Astrocyte (in vitro differentiated cells and primary cell): Measurements from ENCODE around the gene ARID3B. TPM values are rescaled to one million over a fixed set of nuclear protein-coding genes. Genes with fewer than 3 reads are reported as not detected.

Experiments used
- DNase-seq: peaks from one replicate; pipeline ENCODE4 v3.0.0-alpha.2; 2010; ENCODE audit warnings: low read depth
- FAIRE-seq: peaks from 2 replicates; lab custom pipeline; 2011; peaks lifted over from hg19 to GRCh38; lab: Jason Lieb, UNC
- H2AFZ ChIP-seq: 2 replicates; pipeline ENCODE4 v1.6.0; 2012; ENCODE audit warnings: low read depth, low read length, inconsistent platforms
- H3K27ac ChIP-seq: 2 replicates; pipeline ENCODE4 v1.5.1; 2011; ENCODE audit warnings: low read depth, low read length, inconsistent platforms
- H3K27me3 ChIP-seq: 2 replicates; pipeline ENCODE4 v1.6.0; 2011; ENCODE audit warnings: low read length, inconsistent platforms; ENCODE audit not compliant: insufficient read depth
- H3K36me3 ChIP-seq: 2 replicates; pipeline ENCODE4 v1.5.1; 2011; ENCODE audit warnings: low read length, inconsistent platforms; ENCODE audit not compliant: insufficient read depth
- H3K4me1 ChIP-seq: 2 replicates; pipeline ENCODE4 v1.5.1; 2011; ENCODE audit warnings: low read length, inconsistent platforms; ENCODE audit not compliant: insufficient read depth
- H3K4me2 ChIP-seq: 2 replicates; pipeline ENCODE4 v1.6.0; 2012; ENCODE audit warnings: low read length, inconsistent platforms
- H3K4me3 ChIP-seq: 2 replicates; pipeline ENCODE4 v1.5.1; 2011; ENCODE audit warnings: low read depth, mild to moderate bottlenecking, low read length, inconsistent platforms; ENCODE audit not compliant: insufficient read depth
- H3K79me2 ChIP-seq: 2 replicates; pipeline ENCODE4 v1.6.0; 2012; ENCODE audit warnings: mild to moderate bottlenecking, low read length, inconsistent platforms; ENCODE audit not compliant: insufficient read depth
- H3K9ac ChIP-seq: 2 replicates; pipeline ENCODE4 v1.6.0; 2012; ENCODE audit warnings: mild to moderate bottlenecking, low read length, inconsistent platforms
- H3K9me3 ChIP-seq: 2 replicates; pipeline ENCODE4 v1.5.1; 2012; ENCODE audit warnings: low read depth, mild to moderate bottlenecking, low read length, inconsistent platforms; ENCODE audit not compliant: insufficient read depth
- H4K20me1 ChIP-seq: 2 replicates; pipeline ENCODE4 v1.6.0; 2012; ENCODE audit warnings: low read length, inconsistent platforms; ENCODE audit not compliant: insufficient read depth
- H3K27ac Mint-ChIP-seq: one replicate; pipeline ENCODE4 v1.8.0; 2021; ENCODE audit warnings: mild to moderate bottlenecking, mixed read lengths; ENCODE audit not compliant: unreplicated experiment
- H3K27me3 Mint-ChIP-seq: one replicate; pipeline ENCODE4 v1.8.0; 2021; ENCODE audit warnings: low read depth, mixed read lengths; ENCODE audit not compliant: unreplicated experiment
- H3K36me3 Mint-ChIP-seq: one replicate; pipeline ENCODE4 v1.8.0; 2021; ENCODE audit warnings: low read depth, mixed read lengths; ENCODE audit not compliant: unreplicated experiment
- H3K4me1 Mint-ChIP-seq: one replicate; pipeline ENCODE4 v1.8.0; 2021; ENCODE audit warnings: low read depth, mixed read lengths; ENCODE audit not compliant: unreplicated experiment
- H3K4me3 Mint-ChIP-seq: one replicate; pipeline ENCODE4 v1.8.0; 2021; ENCODE audit warnings: mild to moderate bottlenecking, moderate library complexity, mixed read lengths; ENCODE audit not compliant: unreplicated experiment
- H3K9me3 Mint-ChIP-seq: one replicate; pipeline ENCODE4 v1.8.0; 2021; ENCODE audit warnings: mild to moderate bottlenecking, mixed read lengths; ENCODE audit not compliant: unreplicated experiment
- EZH2 ChIP-seq: IDR thresholded peaks from 2 replicates; pipeline ENCODE4 v1.6.1; 2012; ENCODE audit warnings: mild to moderate bottlenecking, low read length, inconsistent platforms; ENCODE audit not compliant: insufficient read depth
- total RNA-seq: library from RNA; stranded (reverse); gene quantifications from 2 replicates; pipeline ENCODE4 v1.2.1, GENCODE V29; 2021
- TF ChIP-seq, protein P1 (sequence below): IDR thresholded peaks from 2 replicates; pipeline ENCODE4 v1.5.1; 2011; ENCODE audit warnings: low read depth, mild to moderate bottlenecking, inconsistent platforms, low read length, moderate library complexity; ENCODE audit not compliant: insufficient read depth

ARID3B gene
- total RNA-seq, 1 donor from 2014 or later: 18.5 TPM

DNA sequence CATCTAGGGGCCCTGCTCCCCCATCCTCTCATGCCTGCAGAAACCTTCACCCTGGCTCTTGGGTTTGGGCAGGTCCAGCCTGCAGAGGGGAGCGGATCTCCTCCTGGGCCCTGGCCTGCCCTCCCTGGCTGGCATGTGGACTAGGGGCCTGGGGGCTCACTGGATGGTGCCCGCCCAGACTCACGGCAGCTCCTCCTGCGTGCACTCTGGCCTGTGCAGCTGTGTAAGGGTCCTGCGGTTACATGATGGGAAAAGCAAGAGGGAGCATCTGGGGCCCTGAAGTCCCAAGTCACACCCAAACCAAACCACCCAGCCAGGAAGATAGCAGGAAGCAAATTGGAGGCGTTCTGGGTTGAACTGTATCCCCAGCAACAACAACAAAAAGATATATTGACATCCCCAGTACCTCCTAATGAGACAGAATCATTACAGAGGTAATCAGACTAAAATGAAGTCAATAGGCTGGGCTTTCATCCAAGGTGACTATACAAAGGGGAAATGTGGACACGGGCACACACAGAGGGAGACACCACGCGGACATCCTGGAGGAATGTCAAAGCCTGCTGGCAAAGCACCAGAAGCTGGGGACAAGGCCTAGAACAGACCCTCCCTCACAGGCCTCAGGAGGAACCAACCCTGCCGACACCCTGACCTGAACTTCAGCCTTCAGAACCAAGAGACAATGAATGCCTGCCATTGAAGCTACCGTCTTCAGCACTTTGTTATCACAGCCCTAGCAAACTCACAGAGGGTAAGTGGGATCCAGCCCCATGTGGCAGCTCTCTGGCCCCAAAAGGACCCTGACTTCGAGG is 64.2 kb downstream of the ARID3B start:
- Histone ChIP-seq H3K4me3 (no peak overlapping the region), H3K4me1 (no peaks in the 10 kb centered on the region), H3K79me2 (no peaks in the 10 kb centered on the region), H3K27me3 (no peaks in the 10 kb centered on the region), H3K9ac (no peak overlapping the region), H3K9me3 (no peaks in the 10 kb centered on the region), H3K27ac (no peak overlapping the region), H3K4me2 (no peak overlapping the region), H4K20me1 (peaks cover 10% of the 10 kb centered on the region), H3K36me3 (no peaks in the 10 kb centered on the region), H2AFZ (no peak overlapping the region)
- no peaks in the 10 kb centered on the region for H3K4me1 Mint-ChIP-seq
- FAIRE-seq (no peak), DNase-seq (no peak)
- no peaks in the 10 kb centered on the region for H3K36me3 Mint-ChIP-seq
- no peak overlapping the region for H3K27ac Mint-ChIP-seq
- no peak for TF ChIP-seq EZH2
- TF ChIP-seq, protein P1, sequence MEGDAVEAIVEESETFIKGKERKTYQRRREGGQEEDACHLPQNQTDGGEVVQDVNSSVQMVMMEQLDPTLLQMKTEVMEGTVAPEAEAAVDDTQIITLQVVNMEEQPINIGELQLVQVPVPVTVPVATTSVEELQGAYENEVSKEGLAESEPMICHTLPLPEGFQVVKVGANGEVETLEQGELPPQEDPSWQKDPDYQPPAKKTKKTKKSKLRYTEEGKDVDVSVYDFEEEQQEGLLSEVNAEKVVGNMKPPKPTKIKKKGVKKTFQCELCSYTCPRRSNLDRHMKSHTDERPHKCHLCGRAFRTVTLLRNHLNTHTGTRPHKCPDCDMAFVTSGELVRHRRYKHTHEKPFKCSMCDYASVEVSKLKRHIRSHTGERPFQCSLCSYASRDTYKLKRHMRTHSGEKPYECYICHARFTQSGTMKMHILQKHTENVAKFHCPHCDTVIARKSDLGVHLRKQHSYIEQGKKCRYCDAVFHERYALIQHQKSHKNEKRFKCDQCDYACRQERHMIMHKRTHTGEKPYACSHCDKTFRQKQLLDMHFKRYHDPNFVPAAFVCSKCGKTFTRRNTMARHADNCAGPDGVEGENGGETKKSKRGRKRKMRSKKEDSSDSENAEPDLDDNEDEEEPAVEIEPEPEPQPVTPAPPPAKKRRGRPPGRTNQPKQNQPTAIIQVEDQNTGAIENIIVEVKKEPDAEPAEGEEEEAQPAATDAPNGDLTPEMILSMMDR: no peak
- H3K4me3 Mint-ChIP-seq: no peak overlapping the region
- no peaks in the 10 kb centered on the region for H3K9me3 Mint-ChIP-seq
- peaks cover 33% of the 10 kb centered on the region for H3K27me3 Mint-ChIP-seq

DNA sequence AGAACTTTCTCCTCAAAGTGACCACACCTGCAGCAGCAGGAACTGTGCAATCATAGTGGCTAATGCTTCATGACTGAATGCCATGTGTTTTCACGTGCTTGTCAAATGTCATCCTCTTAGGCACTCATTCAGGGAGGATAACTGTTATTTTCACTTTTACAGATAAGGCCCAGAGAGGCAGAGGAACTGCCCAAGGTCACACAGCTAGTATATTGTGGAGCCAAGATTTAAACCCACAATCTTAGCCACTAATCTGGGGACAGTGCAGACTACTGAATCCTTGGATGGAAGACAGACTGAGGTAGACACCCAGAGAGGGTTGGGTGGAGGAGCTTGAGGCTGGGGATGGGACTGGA is 64.8 kb downstream of the ARID3B start:
- Histone ChIP-seq H3K4me1 (no peaks in the 10 kb centered on the region), H3K4me2 (no peak overlapping the region), H3K36me3 (no peaks in the 10 kb centered on the region), H3K9ac (no peak overlapping the region), H3K79me2 (no peaks in the 10 kb centered on the region), H3K9me3 (no peaks in the 10 kb centered on the region), H2AFZ (no peak overlapping the region), H4K20me1 (peaks cover 6% of the 10 kb centered on the region), H3K27ac (no peak overlapping the region), H3K4me3 (no peak overlapping the region), H3K27me3 (no peaks in the 10 kb centered on the region)
- DNase-seq (no peak), FAIRE-seq (no peak)
- Mint-ChIP-seq H3K27me3 (peaks cover 33% of the 10 kb centered on the region), H3K9me3 (no peaks in the 10 kb centered on the region), H3K4me1 (no peaks in the 10 kb centered on the region), H3K4me3 (no peak overlapping the region), H3K36me3 (no peaks in the 10 kb centered on the region), H3K27ac (no peak overlapping the region)
- TF ChIP-seq, protein P1: no peak
- TF ChIP-seq EZH2: no peak

DNA sequence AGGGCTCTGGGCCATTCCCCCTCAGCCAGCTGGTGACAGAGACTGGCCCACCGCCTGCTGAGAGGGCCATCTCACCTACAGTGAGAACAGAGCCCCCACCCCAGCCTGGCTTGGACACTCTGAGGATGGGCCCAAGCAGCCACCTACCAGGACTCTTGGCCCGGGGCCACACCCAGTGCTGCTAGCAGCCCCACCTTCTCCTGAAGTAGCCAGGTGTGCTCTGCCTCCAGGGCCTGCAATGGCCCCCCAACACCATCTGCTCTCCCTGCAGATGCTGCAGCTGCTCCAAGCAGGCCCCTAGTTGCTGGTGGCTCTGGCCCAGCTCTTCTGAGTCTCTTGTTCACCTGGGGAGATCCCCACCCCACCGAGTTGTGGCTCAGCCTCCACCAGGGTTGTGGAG is 67.8 kb downstream of the ARID3B start:
- no peaks in the 10 kb centered on the region for H3K36me3 ChIP-seq
- no peak overlapping the region for H3K27ac ChIP-seq
- no peak overlapping the region for H3K4me3 ChIP-seq
- no peaks in the 10 kb centered on the region for H4K20me1 ChIP-seq
- no peak overlapping the region for H3K9ac ChIP-seq
- Mint-ChIP-seq H3K27ac (peak overlapping the region; percentile 18), H3K27me3 (peaks cover 51% of the 10 kb centered on the region), H3K9me3 (no peaks in the 10 kb centered on the region), H3K36me3 (peaks cover 2% of the 10 kb centered on the region), H3K4me1 (no peaks in the 10 kb centered on the region), H3K4me3 (no peak overlapping the region)
- H2AFZ ChIP-seq: no peak overlapping the region
- no peaks in the 10 kb centered on the region for H3K27me3 ChIP-seq
- DNase-seq: no peak
- no peak for FAIRE-seq
- H3K4me2 ChIP-seq: no peak overlapping the region
- TF ChIP-seq, protein P1: no peak
- TF ChIP-seq EZH2: no peak
- H3K79me2 ChIP-seq: no peaks in the 10 kb centered on the region
- no peaks in the 10 kb centered on the region for H3K9me3 ChIP-seq
- no peaks in the 10 kb centered on the region for H3K4me1 ChIP-seq
